Tongue (tissue), 2 donors: ENCODE data around the gene NELFE. TPM values are rescaled to one million over a fixed set of nuclear protein-coding genes. Genes with fewer than 3 reads are reported as not detected.
"Not testable (repeated sequence)": the region's sequence is repeated elsewhere in the genome, so short reads cannot be mapped to it uniquely, and the experiment has no call there.

ENCODE experiments used
- DNase-seq: peaks from one replicate; pipeline ENCODE4 v3.0.0-alpha.2; 2015
- total RNA-seq: library from RNA; depleted of rRNA; stranded (reverse); fragments of >200 nt; gene quantifications from one replicate; pipeline ENCODE4 v1.2.3, GENCODE V29; 2014

The NELFE gene, protein sequence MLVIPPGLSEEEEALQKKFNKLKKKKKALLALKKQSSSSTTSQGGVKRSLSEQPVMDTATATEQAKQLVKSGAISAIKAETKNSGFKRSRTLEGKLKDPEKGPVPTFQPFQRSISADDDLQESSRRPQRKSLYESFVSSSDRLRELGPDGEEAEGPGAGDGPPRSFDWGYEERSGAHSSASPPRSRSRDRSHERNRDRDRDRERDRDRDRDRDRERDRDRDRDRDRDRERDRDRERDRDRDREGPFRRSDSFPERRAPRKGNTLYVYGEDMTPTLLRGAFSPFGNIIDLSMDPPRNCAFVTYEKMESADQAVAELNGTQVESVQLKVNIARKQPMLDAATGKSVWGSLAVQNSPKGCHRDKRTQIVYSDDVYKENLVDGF
- 79.7 TPM for total RNA-seq

DNA sequence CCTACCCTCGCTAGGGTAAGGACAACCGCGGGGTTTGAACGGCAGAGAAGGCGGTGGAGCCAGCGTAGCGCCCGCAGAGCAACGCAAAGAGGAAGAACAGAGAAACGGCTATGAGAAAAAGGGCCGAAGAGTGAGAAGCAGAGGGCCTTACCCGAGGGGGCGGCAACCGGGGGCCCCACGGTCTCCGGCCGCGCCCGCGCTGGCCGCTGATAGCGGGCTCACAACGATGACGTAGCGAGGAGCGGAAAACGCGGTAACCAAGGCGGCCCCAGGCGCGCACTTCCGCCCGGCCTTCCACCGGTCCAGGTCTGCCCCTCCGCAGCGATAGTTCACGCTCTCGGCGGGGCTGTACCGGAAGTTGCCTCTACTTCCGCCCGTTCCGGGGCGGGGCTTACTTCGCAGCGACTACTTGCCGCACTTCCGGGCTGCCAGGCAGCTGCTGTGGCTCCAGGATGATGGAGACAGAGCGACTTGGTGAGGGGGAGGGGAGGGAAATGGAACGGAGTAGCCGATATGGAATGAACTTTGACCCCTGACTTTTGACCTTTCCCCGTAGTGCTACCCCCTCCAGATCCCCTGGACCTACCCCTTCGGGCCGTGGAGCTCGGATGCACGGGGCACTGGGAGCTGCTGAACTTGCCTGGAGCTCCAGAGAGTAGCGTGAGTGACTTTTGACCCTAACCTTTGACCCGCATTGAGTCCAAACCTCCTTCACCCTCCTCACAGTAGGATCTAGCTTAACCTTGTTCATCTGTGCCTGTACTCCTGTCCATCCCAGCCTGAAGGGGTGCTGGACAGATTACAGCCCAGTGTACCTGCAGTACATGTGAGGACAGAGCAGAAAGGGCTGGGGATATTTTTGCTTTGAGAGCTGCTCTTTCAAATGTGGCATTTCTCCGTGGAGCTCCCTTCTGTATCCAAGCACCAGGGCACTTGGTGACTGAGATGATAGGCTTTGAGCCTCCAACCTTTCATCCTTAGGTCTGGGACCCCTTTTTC is at the start of gene NELFE, which contains the start of gene SKIC2:
Gene NELFE, minus strand, starts transcription at position 231 of the 999 bp plus-strand sequence. CDS start 525 bp downstream, outside the sequence.
Gene SKIC2, plus strand, starts transcription at position 435 of the 999 bp plus-strand sequence. Its CDS starts 18 bp downstream, at position 453.
- peak; percentile 99 for DNase-seq

DNA sequence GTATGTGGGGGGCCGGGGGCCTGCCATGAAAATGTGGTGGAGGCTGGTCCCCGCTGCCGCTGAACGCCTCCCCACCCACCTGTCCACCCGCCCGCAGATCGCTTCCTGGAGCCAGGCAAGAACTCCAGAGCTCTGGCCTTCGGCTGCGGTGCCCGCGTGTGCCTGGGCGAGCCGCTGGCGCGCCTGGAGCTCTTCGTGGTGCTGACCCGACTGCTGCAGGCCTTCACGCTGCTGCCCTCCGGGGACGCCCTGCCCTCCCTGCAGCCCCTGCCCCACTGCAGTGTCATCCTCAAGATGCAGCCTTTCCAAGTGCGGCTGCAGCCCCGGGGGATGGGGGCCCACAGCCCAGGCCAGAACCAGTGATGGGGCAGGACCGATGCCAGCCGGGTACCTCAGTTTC is 49.3 kb upstream of the NELFE start:
- DNase-seq = not testable (repeated sequence)

DNA sequence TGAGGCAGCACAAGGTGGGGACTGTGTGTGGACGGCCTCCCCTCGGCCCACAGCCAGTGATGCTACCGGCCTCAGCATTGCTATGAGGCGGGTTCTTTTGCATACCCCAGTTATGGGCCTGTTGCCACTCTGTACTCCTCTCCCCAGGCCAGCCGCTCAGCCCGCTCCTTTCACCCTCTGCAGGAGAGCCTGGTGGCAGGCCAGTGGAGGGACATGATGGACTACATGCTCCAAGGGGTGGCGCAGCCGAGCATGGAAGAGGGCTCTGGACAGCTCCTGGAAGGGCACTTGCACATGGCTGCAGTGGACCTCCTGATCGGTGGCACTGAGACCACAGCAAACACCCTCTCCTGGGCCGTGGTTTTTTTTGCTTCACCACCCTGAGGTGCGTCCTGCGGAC is 48.3 kb upstream of the NELFE start:
- not testable (repeated sequence) for DNase-seq

- DNase-seq = not testable (repeated sequence)
These were observed 47.3 kb upstream of the NELFE start for GRCh38 chr6:32005991-32006529.

DNA sequence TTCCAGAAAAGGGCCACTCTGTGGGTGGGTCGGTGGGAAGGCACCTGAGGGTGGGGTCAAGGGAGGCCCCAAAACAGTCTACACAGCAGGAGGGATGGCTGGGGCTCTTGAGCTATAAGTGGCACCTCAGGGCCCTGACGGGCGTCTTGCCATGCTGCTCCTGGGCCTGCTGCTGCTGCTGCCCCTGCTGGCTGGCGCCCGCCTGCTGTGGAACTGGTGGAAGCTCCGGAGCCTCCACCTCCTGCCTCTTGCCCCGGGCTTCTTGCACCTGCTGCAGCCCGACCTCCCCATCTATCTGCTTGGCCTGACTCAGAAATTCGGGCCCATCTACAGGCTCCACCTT is 46.7 kb upstream of the NELFE start:
- DNase-seq = not testable (repeated sequence)

- not testable (repeated sequence) for DNase-seq
These were observed 46.2 kb upstream of the NELFE start for GRCh38 chr6:32004864-32005537.

DNA sequence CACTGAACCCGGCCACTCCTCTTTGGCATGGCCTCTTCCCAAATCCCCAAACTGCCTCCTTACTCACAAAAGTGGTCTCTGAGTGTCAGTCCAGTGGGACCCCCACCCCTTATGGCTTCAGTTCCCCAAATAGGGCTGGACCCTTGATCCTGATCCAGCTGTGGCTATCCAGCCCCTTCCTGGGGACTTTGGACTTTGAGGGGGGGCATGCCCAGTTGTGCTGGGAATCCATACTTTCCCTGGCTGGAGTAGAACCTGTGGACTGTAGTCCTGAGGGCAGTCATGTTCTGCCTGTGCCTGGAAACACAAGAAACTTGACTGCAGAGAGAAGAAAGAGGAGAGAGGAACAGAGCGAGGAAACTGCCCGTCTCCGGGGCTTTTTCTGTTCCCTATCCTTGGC is 45.6 kb upstream of the NELFE start:
- DNase-seq = not testable (repeated sequence)

DNA sequence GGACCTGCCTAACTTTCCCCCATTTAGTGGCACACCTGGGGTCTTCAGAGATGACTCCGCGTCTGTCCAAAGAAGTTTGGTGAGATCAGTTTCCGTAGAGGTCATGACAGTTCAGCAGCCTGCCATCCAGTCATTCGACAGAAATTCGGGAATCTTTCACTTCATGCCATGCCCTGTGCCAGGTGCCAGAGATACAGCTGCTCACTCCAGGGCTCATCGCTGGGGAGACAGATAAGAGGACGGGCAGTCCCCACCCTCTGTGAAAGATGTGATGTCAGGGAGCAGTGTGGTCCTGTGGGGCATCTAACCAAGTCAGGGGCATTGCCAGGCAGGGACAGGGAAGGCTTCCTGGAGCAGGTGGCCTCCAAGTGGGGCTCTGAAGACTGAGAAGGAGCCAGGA is 44.5 kb upstream of the NELFE start:
- not testable (repeated sequence) for DNase-seq

GRCh38 chr6:32002546-32003268 is 43.9 kb upstream of the NELFE start:
- not testable (repeated sequence) for DNase-seq

DNA sequence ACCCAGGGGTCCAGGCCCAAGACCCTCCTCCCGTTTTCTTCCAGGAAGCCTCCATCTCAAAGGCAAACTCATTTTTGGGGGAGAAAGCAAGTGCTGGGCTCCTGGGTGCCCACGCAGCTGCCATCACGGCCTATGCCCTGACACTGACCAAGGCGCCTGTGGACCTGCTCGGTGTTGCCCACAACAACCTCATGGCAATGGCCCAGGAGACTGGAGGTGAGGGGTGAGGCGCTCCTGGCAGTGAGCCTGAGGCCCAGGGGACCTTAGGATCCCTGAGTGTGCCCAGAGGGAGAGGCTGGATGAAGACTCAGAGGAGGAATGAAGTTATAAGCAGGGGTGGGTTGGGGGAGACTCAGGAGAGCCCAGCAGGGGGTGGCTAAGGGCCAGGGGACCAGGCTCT is 37.6 kb upstream of the NELFE start:
- not testable (repeated sequence) for DNase-seq

DNA sequence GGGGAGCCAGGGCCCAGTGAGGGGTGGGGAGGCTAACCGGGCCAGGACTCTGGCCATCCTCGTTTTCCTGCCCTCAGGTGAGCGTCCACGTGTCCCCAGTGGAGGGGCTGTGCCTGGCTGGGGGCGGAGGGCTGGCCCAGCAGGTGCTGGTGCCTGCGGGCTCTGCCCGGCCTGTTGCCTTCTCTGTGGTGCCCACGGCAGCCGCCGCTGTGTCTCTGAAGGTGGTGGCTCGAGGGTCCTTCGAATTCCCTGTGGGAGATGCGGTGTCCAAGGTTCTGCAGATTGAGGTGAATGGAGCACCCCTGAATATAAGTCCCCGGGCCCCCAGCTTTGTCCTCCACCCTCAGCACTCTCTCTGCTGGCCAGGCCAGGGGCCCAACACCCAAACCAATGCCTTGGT is 35.6 kb upstream of the NELFE start:
- DNase-seq = not testable (repeated sequence)

DNA sequence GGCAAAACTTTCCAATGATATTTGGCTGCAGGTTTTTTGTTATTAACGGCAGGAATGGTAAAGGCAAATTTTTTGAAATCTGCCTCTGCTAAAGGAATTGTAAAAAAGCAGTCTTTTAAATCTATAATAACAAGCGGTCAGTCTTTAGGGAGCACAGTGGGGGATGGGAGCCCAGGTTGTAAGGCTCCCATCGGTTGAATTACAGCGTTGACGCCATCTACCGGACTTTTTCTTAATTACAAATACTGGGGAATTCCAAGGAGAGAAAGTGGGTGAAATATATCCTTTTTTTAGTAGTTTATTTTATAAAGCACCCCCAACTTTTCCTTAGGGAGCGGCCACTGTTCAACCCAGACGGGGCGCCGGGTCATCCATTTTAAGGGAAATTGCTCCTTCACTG is 30.6 kb upstream of the NELFE start:
- not testable (repeated sequence) for DNase-seq

GRCh38 chr6:31981744-31982143 is 23.0 kb upstream of the NELFE start, which contains the start of gene C4A:
C4A (plus strand) TSS chr6:31982057; CDS start chr6:31982108, 51 bp downstream.
- not testable (repeated sequence) for DNase-seq

DNA sequence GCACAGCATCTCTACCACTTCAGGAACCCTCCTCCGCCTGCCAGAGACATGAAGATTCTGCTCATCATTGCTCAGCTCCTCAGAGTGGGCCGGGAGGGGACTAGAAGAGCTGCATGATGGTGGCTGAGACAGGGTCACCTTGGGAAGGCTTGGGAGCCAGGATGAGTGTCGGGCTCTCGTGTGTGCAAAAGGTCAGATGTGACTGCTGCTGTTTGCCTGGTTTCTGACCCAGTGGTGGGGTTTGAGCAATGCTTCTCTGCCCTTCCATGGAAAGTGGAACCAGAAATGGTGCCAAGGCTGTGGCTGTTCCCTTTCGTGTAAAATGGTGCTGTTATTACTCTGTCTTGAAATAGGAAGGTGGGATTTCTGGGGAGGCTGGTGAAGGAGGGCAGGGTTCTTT is 22.2 kb upstream of the NELFE start:
- not testable (repeated sequence) for DNase-seq

GRCh38 chr6:31980195-31980876 is 21.6 kb upstream of the NELFE start:
- not testable (repeated sequence) for DNase-seq

DNA sequence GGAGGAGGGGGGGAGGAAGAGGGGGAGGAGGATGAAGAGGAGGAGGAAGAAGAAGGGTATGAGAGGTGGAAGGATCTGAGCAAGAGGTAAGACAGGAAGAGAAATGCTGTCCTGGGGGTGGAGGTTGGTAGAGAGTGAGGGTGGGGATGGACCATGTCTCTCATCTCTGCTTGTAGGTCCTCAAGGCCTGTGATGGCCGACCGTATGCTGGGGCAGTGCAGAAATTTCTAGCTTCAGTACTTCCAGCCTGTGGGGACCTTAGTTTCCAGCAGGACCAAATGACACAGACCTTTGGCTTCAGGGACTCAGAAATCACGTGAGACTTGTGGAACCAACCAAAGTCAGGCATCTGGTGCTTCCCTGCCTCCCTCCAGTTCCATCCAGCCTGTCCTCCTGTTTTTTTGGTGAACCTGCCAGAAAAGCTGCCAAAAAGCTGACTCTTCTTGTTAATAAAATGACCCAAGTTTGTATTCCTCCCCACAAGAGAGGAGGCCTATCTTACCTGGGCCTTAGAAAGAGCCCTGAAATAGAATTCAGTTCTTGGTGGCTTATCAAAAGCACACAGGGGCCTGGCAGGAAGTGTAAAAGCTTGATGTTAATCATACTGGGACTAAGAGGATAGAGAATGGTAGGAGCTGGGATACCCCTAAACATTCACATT is 20.6 kb upstream of the NELFE start:
- no peak for DNase-seq

DNA sequence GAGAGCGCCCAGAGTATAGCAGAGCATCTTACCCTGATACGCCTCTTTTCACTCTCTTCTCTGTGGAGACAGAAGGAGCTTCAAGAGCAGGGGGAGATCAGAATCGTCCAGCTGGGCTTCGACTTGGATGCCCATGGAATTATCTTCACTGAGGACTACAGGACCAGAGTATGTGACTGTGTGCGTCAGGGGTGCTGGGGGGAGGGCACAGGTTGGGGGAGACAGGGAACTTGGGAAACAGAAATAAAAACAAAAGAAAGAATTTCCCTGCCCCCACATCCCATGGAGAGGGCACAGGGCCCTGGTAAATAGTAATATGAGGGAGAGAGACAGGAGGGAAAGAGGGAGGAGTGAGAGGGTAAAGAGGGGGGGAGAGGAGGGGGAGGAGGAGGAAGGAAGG is 20.1 kb upstream of the NELFE start:
- DNase-seq = no peak

DNA sequence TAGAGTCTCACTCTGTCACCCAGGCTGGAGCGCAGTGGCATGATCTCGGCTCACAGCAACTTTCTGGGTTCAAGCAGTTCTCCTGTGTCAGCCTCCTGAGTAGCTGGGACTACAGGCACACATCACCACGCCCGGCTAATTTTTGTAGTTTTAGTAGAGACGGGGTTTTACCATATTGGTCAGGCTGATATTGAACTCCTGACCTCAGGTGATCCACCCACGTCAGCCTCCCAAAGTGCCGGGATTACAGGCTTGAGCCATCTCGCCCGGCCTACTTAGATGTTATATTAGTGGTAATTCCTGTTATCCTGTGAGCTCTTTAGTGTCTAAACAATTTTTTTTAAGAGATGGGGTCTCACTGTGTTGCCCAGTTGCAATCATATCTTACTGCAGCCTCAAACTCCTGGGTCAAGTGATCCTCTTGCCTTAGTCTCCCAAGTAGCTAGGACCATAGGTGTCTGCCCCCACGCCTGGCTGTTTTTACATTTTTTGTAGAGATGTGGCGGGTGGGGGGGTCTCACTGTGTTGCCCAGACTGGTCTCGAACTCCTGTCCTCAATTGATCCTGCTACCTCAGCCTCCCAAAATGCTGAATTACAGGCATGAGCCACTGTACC is 19.2 kb upstream of the NELFE start:
- no peak for DNase-seq

- not testable (repeated sequence) for DNase-seq
These were observed 17.3 kb upstream of the NELFE start for GRCh38 chr6:31976065-31976464.
